Hematopoietic multipotent progenitor cell (in vitro differentiated cells): ENCODE results near the gene CILP. TPM values are rescaled to one million over a fixed set of nuclear protein-coding genes. Genes with fewer than 3 reads are reported as not detected.
"Not testable (repeated sequence)": the region's sequence is repeated elsewhere in the genome, so short reads cannot be mapped to it uniquely, and the experiment has no call there.

Source experiments
- DNase-seq, 3 donors: peaks; one replicate each; pipeline ENCODE4 v3.0.0-alpha.2; 2011 to 2015; ENCODE audit warnings: low read depth in 2 of 3, low spot score in 2 of 3
- total RNA-seq: library from RNA; depleted of rRNA; stranded (reverse); fragments of >200 nt; gene quantifications from one replicate; pipeline ENCODE4 v1.2.3, GENCODE V29; 2012

CILP gene
- total RNA-seq, 1 donor = 1.1 TPM

GRCh38 chr15:65196637-65197336, 14.5 kb downstream of the CILP start:
- DNase-seq = no peak

- DNase-seq = no peak
These were observed 15.7 kb downstream of the CILP start for GRCh38 chr15:65195548-65195923.

- no peak for DNase-seq
These were observed 16.3 kb downstream of the CILP start for GRCh38 chr15:65194826-65195547.

- DNase-seq = no peak
These were observed 19.3 kb downstream of the CILP start for GRCh38 chr15:65192016-65192415.

GRCh38 chr15:65189102-65189740, 22.1 kb downstream of the CILP start:
- DNase-seq = peak in 2 of 3 donors; percentile 60 to 87

GRCh38 chr15:65188472-65188871, 22.8 kb downstream of the CILP start:
- DNase-seq = not testable (repeated sequence)

- peak; percentile 90 to 96 (median 94) for DNase-seq
These were observed 26.2 kb downstream of the CILP start, which contains the start of gene CLPX for GRCh38 chr15:65184868-65185717. Gene CLPX (minus strand): TSS chr15:65185342. CDS start chr15:65185153, 189 bp downstream.

- DNase-seq = peak; percentile 13 to 53 (median 48)
These were observed 26.9 kb downstream of the CILP start for GRCh38 chr15:65184305-65184867.

GRCh38 chr15:65183865-65184159, 27.5 kb downstream of the CILP start:
- DNase-seq = no peak

- DNase-seq = no peak
These were observed 28.7 kb downstream of the CILP start for GRCh38 chr15:65182538-65182937.

- DNase-seq = not testable (repeated sequence)
These were observed 29.5 kb downstream of the CILP start for GRCh38 chr15:65181582-65182353.

- no peak for DNase-seq
These were observed 31.1 kb downstream of the CILP start for GRCh38 chr15:65180167-65180566.

- DNase-seq = no peak
These were observed 33.4 kb downstream of the CILP start for GRCh38 chr15:65177901-65178300.

- no peak for DNase-seq
These were observed 35.2 kb downstream of the CILP start for GRCh38 chr15:65176056-65176455.

GRCh38 chr15:65175511-65175910, 35.8 kb downstream of the CILP start:
- no peak for DNase-seq

- no peak for DNase-seq
These were observed 36.8 kb downstream of the CILP start for GRCh38 chr15:65174509-65174908.

GRCh38 chr15:65172531-65172930, 38.7 kb downstream of the CILP start:
- no peak for DNase-seq

GRCh38 chr15:65171428-65171827, 39.8 kb downstream of the CILP start:
- DNase-seq = no peak

GRCh38 chr15:65165875-65166274, 45.4 kb downstream of the CILP start:
- no peak for DNase-seq

- no peak for DNase-seq
These were observed 47.1 kb downstream of the CILP start for GRCh38 chr15:65164139-65164538.
